Measurements from ENCODE around the gene DIAPH3. TPM values are rescaled to one million over a fixed set of nuclear protein-coding genes. Genes with fewer than 3 reads are reported as not detected.

DIAPH3 gene
- total RNA-seq, 2 donors from 2014 or later: 0.27 to 2.4 TPM

GRCh38 chr13:60026286-60026685, 137.4 kb downstream of the DIAPH3 start:
- Histone ChIP-seq H3K9me3 (no peaks in the 10 kb centered on the region), H3K27me3 (replicated peaks; ENCODE audit: insufficient read depth) (no peaks in the 10 kb centered on the region), H3K27ac (no peak overlapping the region), H3K4me1 (replicated peaks) (no peaks in the 10 kb centered on the region), H3K36me3 (no peaks in the 10 kb centered on the region), H3K4me3 (no peak overlapping the region)
- WGBS: 80% methylated on average over 3 of the region's 3 CpGs
- intact Hi-C loops (cut with DNase I): no loop called here
- TF ChIP-seq CTCF (IDR thresholded peaks at IDR 0.05): no peak
- TF ChIP-seq POLR2AphosphoS5 (IDR thresholded peaks at IDR 0.05): no peak
- TF ChIP-seq POLR2A (IDR thresholded peaks at IDR 0.05): no peak
- no peak for DNase-seq (ENCODE audit: low spot score)

GRCh38 chr13:60020288-60020687, 143.4 kb downstream of the DIAPH3 start:
- DNase-seq (ENCODE audit: low spot score): no peak
- 95% methylated on average over 3 of the region's 3 CpGs for WGBS
- intact Hi-C loops (cut with DNase I): no loop called here

GRCh38 chr13:60019119-60019993, 144.4 kb downstream of the DIAPH3 start:
- Histone ChIP-seq H3K4me1 (replicated peaks) (no peaks in the 10 kb centered on the region), H3K4me3 (no peak overlapping the region), H3K27me3 (replicated peaks; ENCODE audit: insufficient read depth) (no peaks in the 10 kb centered on the region), H3K27ac (no peak overlapping the region), H3K9me3 (no peaks in the 10 kb centered on the region), H3K36me3 (no peaks in the 10 kb centered on the region)
- intact Hi-C loops (cut with DNase I): no loop called here
- TF ChIP-seq CTCF (IDR thresholded peaks at IDR 0.05): no peak
- DNase-seq (ENCODE audit: low spot score): no peak
- 28% methylated on average over 6 of the region's 6 CpGs for WGBS

More at GRCh38 chr13:60020288-60020687, 143.4 kb downstream of the DIAPH3 start:
- no peaks in the 10 kb centered on the region for H3K4me1 ChIP-seq (replicated peaks)
- no peak overlapping the region for H3K27ac ChIP-seq
- H3K36me3 ChIP-seq: no peaks in the 10 kb centered on the region
- no peaks in the 10 kb centered on the region for H3K9me3 ChIP-seq
- H3K4me3 ChIP-seq: no peak overlapping the region
- TF ChIP-seq POLR2AphosphoS5 (IDR thresholded peaks at IDR 0.05): no peak
- TF ChIP-seq POLR2A (IDR thresholded peaks at IDR 0.05): no peak
- TF ChIP-seq CTCF (IDR thresholded peaks at IDR 0.05): no peak
- no peaks in the 10 kb centered on the region for H3K27me3 ChIP-seq (replicated peaks; ENCODE audit: insufficient read depth)

GRCh38 chr13:60018536-60018935, 145.2 kb downstream of the DIAPH3 start:
- Histone ChIP-seq H3K27me3 (replicated peaks; ENCODE audit: insufficient read depth) (no peaks in the 10 kb centered on the region), H3K9me3 (no peaks in the 10 kb centered on the region), H3K4me3 (no peak overlapping the region), H3K4me1 (replicated peaks) (no peaks in the 10 kb centered on the region), H3K27ac (no peak overlapping the region), H3K36me3 (no peaks in the 10 kb centered on the region)
- no peak for DNase-seq (ENCODE audit: low spot score)
- WGBS: 49% methylated on average over 1 of the region's 1 CpG
- intact Hi-C loops (cut with DNase I): no loop called here
- TF ChIP-seq POLR2A (IDR thresholded peaks at IDR 0.05) (no peak), CTCF (IDR thresholded peaks at IDR 0.05) (no peak)

GRCh38 chr13:60016229-60016628, 147.5 kb downstream of the DIAPH3 start:
- H3K27ac ChIP-seq: no peak overlapping the region
- H3K4me3 ChIP-seq: no peak overlapping the region
- no peaks in the 10 kb centered on the region for H3K4me1 ChIP-seq (replicated peaks)
- intact Hi-C loops (cut with DNase I): no loop called here
- TF ChIP-seq CTCF (IDR thresholded peaks at IDR 0.05) (no peak), POLR2AphosphoS5 (IDR thresholded peaks at IDR 0.05) (no peak), POLR2A (IDR thresholded peaks at IDR 0.05) (no peak)
- no peak for DNase-seq (ENCODE audit: low spot score)
- H3K36me3 ChIP-seq: no peaks in the 10 kb centered on the region
- H3K9me3 ChIP-seq: no peaks in the 10 kb centered on the region
- WGBS: 82% methylated on average over 4 of the region's 4 CpGs
- no peaks in the 10 kb centered on the region for H3K27me3 ChIP-seq (replicated peaks; ENCODE audit: insufficient read depth)

Measured in prostate gland (tissue), 2 donors.